ENCODE measurements around the gene PCDHB8.

GRCh38 chr5:141208478-141208877 lies 30.9 kb downstream of the PCDHB8 start, which contains the start of gene PCDHB12:
- no peak for TF ChIP-seq POLR2A (IDR thresholded peaks at IDR 0.05)
- no peak for TF ChIP-seq CTCF (IDR thresholded peaks at IDR 0.05)
- TF ChIP-seq POLR2AphosphoS5 (IDR thresholded peaks at IDR 0.05; ENCODE audit: insufficient read depth in 1 of 2, low read depth in 1 of 2), result no peak
